ENCODE data around the gene PIGT. TPM values are rescaled to one million over a fixed set of nuclear protein-coding genes. Genes with fewer than 3 reads are reported as not detected.

PIGT gene
- total RNA-seq, 1 donor from 2014 or later = 74.5 TPM

DNA sequence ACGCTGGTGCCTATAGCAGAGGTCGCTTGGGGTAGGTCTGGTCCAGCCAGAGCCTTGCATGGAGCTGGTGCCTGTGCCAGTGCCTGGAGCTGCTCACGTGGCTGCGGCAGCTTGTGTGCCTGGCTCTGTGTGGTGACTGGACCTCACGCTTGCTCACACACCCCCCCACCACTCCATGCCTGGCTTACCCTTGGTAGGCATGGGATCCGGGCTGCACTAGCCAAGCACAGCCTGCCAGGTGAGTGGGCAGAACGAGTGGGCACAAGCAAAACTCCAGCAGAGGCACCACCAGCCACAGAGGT, 20.9 kb upstream of the PIGT start:
- ATAC-seq (ENCODE audit: low read depth) (no peak), DNase-seq (no peak)
- ChIA-PET POLR2A (no interaction called here), CTCF (interaction anchor here (1.7 kb wide), 1 partner anchor 23 kb away, joined by 5 read pairs; no protein-coding TSS in a partner anchor)
- H3K4me1 Mint-ChIP-seq = no peaks in the 10 kb centered on the region
- intact Hi-C loops (cut with micrococcal nuclease) = no loop called here
- H3K9me3 Mint-ChIP-seq = peaks cover 10% of the 10 kb centered on the region
- no peak overlapping the region for H3K4me3 Mint-ChIP-seq
- TF ChIP-seq CTCF (IDR thresholded peaks at IDR 0.05) = no peak
- H3K36me3 Mint-ChIP-seq (ENCODE audit: low read depth) = peaks cover 18% of the 10 kb centered on the region
- no peak overlapping the region for H3K27ac Mint-ChIP-seq
- H3K27me3 Mint-ChIP-seq = no peaks in the 10 kb centered on the region

DNA sequence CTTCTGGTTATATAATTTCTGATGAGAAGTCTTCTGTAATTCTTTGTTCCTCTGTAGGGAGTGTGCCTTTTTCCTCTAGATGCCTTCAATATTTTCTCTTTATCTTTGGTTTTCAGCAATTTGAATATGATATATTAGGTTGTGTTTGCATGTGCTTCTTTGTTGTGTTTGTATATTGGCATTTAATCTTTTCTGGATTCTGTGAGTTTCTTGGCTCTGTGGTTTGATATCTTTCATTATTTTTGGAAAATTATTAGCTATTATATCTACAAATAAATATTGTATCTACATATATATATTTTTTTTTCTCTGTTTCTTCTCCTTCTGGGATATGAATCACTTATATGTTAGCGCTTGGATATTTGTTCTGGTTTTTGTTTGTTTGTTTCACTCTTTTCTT, 16.9 kb upstream of the PIGT start:
- TF ChIP-seq CTCF (IDR thresholded peaks at IDR 0.05) = no peak
- CTCF ChIA-PET = no interaction called here
- no peaks in the 10 kb centered on the region for H3K4me1 Mint-ChIP-seq
- intact Hi-C loops (cut with micrococcal nuclease) = no loop called here
- peaks cover 27% of the 10 kb centered on the region for H3K36me3 Mint-ChIP-seq (ENCODE audit: low read depth)
- ATAC-seq (ENCODE audit: low read depth) (no peak), DNase-seq (no peak)
- POLR2A ChIA-PET = no interaction called here
- peaks cover 18% of the 10 kb centered on the region for H3K9me3 Mint-ChIP-seq
- no peak overlapping the region for H3K4me3 Mint-ChIP-seq
- no peak overlapping the region for H3K27ac Mint-ChIP-seq
- no peaks in the 10 kb centered on the region for H3K27me3 Mint-ChIP-seq

GRCh38 chr20:45400346-45401031, 15.5 kb upstream of the PIGT start:
- ATAC-seq (ENCODE audit: low read depth) (no peak), DNase-seq (no peak)
- no peaks in the 10 kb centered on the region for H3K27me3 Mint-ChIP-seq
- no peak overlapping the region for H3K27ac Mint-ChIP-seq
- CTCF ChIA-PET = no interaction called here
- H3K4me3 Mint-ChIP-seq = no peak overlapping the region
- peaks cover 6% of the 10 kb centered on the region for H3K4me1 Mint-ChIP-seq
- intact Hi-C loops (cut with micrococcal nuclease) = no loop called here
- POLR2A ChIA-PET = no interaction called here
- peaks cover 23% of the 10 kb centered on the region for H3K36me3 Mint-ChIP-seq (ENCODE audit: low read depth)
- H3K9me3 Mint-ChIP-seq = peaks cover 18% of the 10 kb centered on the region
- TF ChIP-seq CTCF (IDR thresholded peaks at IDR 0.05) = no peak

GRCh38 chr20:45402946-45403345, 13.0 kb upstream of the PIGT start:
- intact Hi-C loops (cut with micrococcal nuclease) = no loop called here
- H3K9me3 Mint-ChIP-seq = peaks cover 18% of the 10 kb centered on the region
- no peaks in the 10 kb centered on the region for H3K27me3 Mint-ChIP-seq
- no peak for TF ChIP-seq CTCF (IDR thresholded peaks at IDR 0.05)
- H3K4me3 Mint-ChIP-seq = no peak overlapping the region
- POLR2A ChIA-PET = interaction anchor here (1.5 kb wide), 1 partner anchor 13 kb away, joined by 3 read pairs; the partner anchor contains the start of gene PIGT
- H3K27ac Mint-ChIP-seq = no peak overlapping the region
- CTCF ChIA-PET = interaction anchor here (1.3 to 2.4 kb wide), 2 partner anchors 29 to 34 kb away, joined by 5 to 11 read pairs; no protein-coding TSS in a partner anchor
- DNase-seq (no peak), ATAC-seq (ENCODE audit: low read depth) (no peak)
- peaks cover 21% of the 10 kb centered on the region for H3K36me3 Mint-ChIP-seq (ENCODE audit: low read depth)
- H3K4me1 Mint-ChIP-seq = peaks cover 19% of the 10 kb centered on the region

DNA sequence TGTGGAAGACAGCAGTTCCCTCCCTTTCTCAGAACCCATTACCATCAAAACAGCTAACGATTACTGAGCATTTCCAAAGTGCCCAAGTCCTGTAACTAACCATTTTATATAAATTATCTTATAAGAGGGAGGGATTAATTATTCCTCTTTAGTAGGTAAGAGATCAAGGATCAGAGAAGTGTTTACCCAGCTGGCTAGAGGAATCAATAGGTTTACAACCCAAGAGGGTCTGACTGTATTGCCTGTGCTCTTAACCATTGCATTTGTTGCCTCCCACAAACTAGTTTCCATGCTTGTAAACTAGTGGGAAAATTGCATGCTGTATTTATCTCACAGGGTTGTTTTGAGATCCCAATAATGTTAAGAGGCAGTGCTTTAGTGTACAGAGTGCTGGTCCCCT, 11.5 kb upstream of the PIGT start:
- Mint-ChIP-seq H3K9me3 (peaks cover 14% of the 10 kb centered on the region), H3K4me3 (peak overlapping the region; percentile 59), H3K27ac (no peak overlapping the region), H3K4me1 (peaks cover 28% of the 10 kb centered on the region), H3K36me3 (ENCODE audit: low read depth) (peaks cover 15% of the 10 kb centered on the region), H3K27me3 (no peaks in the 10 kb centered on the region)
- ChIA-PET POLR2A (interaction anchor here (0.6 to 3.8 kb wide), 2 partner anchors 11 to 189 kb away, joined by 8 to 17 read pairs; partner anchors contain the start of gene PIGT), CTCF (interaction anchor here (0.8 to 2.4 kb wide), 4 partner anchors 31 to 42 kb away, joined by 3 to 11 read pairs (median 6); no protein-coding TSS in a partner anchor)
- ATAC-seq (ENCODE audit: low read depth) (no peak), DNase-seq (no peak)
- intact Hi-C loops (cut with micrococcal nuclease) = no loop called here
- TF ChIP-seq CTCF (IDR thresholded peaks at IDR 0.05) = no peak

All from activated B cell treated with CpG ODN at 0.5 μM for 24 hours (primary cell).